Parathyroid adenoma (tissue), 2 donors: ENCODE measurements around the gene RBMS3.

ENCODE experiments used
- H2AFZ ChIP-seq: fragments of 300-600 bp; sonication (generic); one replicate; pipeline ENCODE4 v1.7.0; 2017; ENCODE audit warnings: antibody characterized with exemption, mild to moderate bottlenecking
- H3K27ac ChIP-seq: fragments of 300-600 bp; sonication (generic); one replicate; pipeline ENCODE4 v1.7.0; 2017
- H3K27me3 ChIP-seq: fragments of 300-600 bp; sonication (generic); one replicate; pipeline ENCODE4 v1.7.0; 2017; ENCODE audit warnings: low read length; ENCODE audit not compliant: control insufficient read depth, insufficient read depth
- H3K36me3 ChIP-seq: fragments of 300-600 bp; sonication (generic); one replicate; pipeline ENCODE4 v1.7.0; 2017; ENCODE audit warnings: low read length; ENCODE audit not compliant: control insufficient read depth, insufficient read depth
- H3K4me1 ChIP-seq: fragments of 300-600 bp; sonication (generic); one replicate; pipeline ENCODE4 v1.7.0; 2017; ENCODE audit warnings: control low read depth
- H3K4me2 ChIP-seq: fragments of 300-600 bp; sonication (generic); one replicate; pipeline ENCODE4 v1.7.0; 2017; ENCODE audit warnings: low read length
- H3K4me3 ChIP-seq: fragments of 300-600 bp; sonication (generic); one replicate; pipeline ENCODE4 v1.7.0; 2017; ENCODE audit warnings: low read depth, low read length
- H3K79me2 ChIP-seq: fragments of 300-600 bp; sonication (generic); one replicate; pipeline ENCODE4 v1.7.0; 2017; ENCODE audit warnings: control low read depth
- H3K9ac ChIP-seq: fragments of 300-600 bp; sonication (generic); one replicate; pipeline ENCODE4 v1.7.0; 2017; ENCODE audit warnings: mild to moderate bottlenecking
- H3K9me3 ChIP-seq: fragments of 300-600 bp; sonication (generic); one replicate; pipeline ENCODE4 v1.7.0; 2017; ENCODE audit warnings: low read length; ENCODE audit not compliant: control insufficient read depth
- TF ChIP-seq, protein P1 (sequence below): fragments of 300-600 bp; sonication (generic); IDR thresholded peaks from one replicate; pipeline ENCODE4 v1.7.0; 2017; ENCODE audit warnings: antibody characterized with exemption, mild to moderate bottlenecking
- donor health status: primary hyperparathyroidism.

The RBMS3 gene

GRCh38 chr3:29536016-29536758, 255.3 kb downstream of the RBMS3 start:
- Histone ChIP-seq H3K4me3 (no peak overlapping the region), H3K9ac (no peak overlapping the region), H3K36me3 (no peaks in the 10 kb centered on the region), H3K4me2 (no peak overlapping the region), H3K27me3 (no peaks in the 10 kb centered on the region), H3K27ac (no peak overlapping the region), H3K79me2 (no peaks in the 10 kb centered on the region), H3K9me3 (no peaks in the 10 kb centered on the region), H3K4me1 (no peaks in the 10 kb centered on the region), H2AFZ (no peak overlapping the region)
- TF ChIP-seq, protein P1, sequence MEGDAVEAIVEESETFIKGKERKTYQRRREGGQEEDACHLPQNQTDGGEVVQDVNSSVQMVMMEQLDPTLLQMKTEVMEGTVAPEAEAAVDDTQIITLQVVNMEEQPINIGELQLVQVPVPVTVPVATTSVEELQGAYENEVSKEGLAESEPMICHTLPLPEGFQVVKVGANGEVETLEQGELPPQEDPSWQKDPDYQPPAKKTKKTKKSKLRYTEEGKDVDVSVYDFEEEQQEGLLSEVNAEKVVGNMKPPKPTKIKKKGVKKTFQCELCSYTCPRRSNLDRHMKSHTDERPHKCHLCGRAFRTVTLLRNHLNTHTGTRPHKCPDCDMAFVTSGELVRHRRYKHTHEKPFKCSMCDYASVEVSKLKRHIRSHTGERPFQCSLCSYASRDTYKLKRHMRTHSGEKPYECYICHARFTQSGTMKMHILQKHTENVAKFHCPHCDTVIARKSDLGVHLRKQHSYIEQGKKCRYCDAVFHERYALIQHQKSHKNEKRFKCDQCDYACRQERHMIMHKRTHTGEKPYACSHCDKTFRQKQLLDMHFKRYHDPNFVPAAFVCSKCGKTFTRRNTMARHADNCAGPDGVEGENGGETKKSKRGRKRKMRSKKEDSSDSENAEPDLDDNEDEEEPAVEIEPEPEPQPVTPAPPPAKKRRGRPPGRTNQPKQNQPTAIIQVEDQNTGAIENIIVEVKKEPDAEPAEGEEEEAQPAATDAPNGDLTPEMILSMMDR = no peak

DNA sequence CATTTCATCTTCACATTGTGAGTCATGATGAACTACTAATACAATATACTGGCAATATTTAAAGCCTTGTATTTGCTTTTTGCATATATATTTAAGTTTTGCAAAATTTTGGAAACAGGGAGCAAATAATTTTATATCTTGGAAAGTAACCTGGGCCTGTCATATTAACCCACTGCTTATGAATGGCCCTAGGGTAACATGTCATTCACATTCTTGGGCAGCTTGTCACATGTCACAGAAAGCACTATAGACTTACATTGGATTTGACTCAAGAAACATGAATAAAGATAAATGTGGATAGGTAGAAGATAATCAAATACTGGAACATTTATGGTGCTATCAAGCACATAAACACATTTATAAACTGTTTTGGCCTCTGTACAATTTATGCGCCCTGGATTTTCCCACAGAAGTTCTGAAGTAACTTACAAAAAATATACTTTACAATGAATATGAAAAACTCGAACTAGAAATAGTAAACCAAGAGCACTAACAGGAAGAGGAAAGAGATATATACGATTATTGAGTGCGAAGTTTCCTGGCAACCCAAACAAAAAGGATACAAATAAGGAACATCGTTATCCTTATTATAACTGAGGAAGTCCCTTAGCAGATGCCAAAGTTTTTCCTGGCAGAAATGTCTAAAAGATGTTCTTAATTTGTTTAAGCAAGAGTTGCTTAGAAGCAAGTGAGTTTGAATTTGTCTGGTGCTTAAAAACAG, 257.2 kb downstream of the RBMS3 start:
- Histone ChIP-seq H3K4me3 (no peak overlapping the region), H3K27me3 (no peaks in the 10 kb centered on the region), H3K36me3 (no peaks in the 10 kb centered on the region), H3K9me3 (no peaks in the 10 kb centered on the region), H3K27ac (no peak overlapping the region), H3K79me2 (no peaks in the 10 kb centered on the region), H2AFZ (no peak overlapping the region), H3K9ac (no peak overlapping the region), H3K4me2 (no peak overlapping the region), H3K4me1 (no peaks in the 10 kb centered on the region)
- TF ChIP-seq, protein P1 = no peak

GRCh38 chr3:29538610-29538958, 257.7 kb downstream of the RBMS3 start:
- Histone ChIP-seq H2AFZ (no peak overlapping the region), H3K4me3 (no peak overlapping the region), H3K9ac (no peak overlapping the region), H3K4me2 (no peak overlapping the region), H3K36me3 (no peaks in the 10 kb centered on the region), H3K27ac (no peak overlapping the region), H3K9me3 (no peaks in the 10 kb centered on the region), H3K79me2 (no peaks in the 10 kb centered on the region), H3K4me1 (no peaks in the 10 kb centered on the region), H3K27me3 (no peaks in the 10 kb centered on the region)
- TF ChIP-seq, protein P1 = no peak

DNA sequence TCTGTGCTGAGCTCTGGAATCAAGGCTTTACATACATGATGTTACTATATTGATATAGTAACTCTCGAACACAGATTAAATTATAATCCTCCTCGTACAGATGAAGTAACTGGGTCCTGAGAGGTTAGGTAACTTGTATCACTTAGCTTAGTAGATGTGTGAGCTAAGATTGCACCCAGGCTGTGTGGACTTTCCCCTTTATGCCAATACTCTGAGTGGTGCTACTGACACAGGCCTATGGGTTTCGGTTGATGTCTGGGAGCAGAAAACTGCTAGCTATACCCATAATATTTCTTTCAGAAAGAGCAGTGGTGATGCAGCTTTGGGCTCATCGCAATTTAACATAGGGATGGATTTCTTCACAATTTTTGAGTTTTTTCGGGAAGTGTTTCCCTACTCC, 259.7 kb downstream of the RBMS3 start:
- Histone ChIP-seq H3K4me2 (no peak overlapping the region), H2AFZ (no peak overlapping the region), H3K9ac (no peak overlapping the region), H3K27me3 (no peaks in the 10 kb centered on the region), H3K4me3 (no peak overlapping the region), H3K4me1 (no peaks in the 10 kb centered on the region), H3K27ac (no peak overlapping the region), H3K9me3 (no peaks in the 10 kb centered on the region), H3K79me2 (no peaks in the 10 kb centered on the region), H3K36me3 (no peaks in the 10 kb centered on the region)
- TF ChIP-seq, protein P1 = no peak
